Neural cell (in vitro differentiated cells): ENCODE results near the gene GTF2A1. TPM values are rescaled to one million over a fixed set of nuclear protein-coding genes. Genes with fewer than 3 reads are reported as not detected.

Source experiments
- H2AFZ ChIP-seq: fragments of 200-600, 300-800 bp; sonication (generic), shearing (Covaris generic); 2 replicates; pipeline ENCODE4 v1.6.0; 2014; ENCODE audit warnings: low read depth, mild to moderate bottlenecking, antibody characterized with exemption, low read length, moderate library complexity
- H3F3A ChIP-seq: fragments of 200-600 bp; shearing (Covaris generic); 2 replicates; pipeline ENCODE4 v1.6.1; 2016; ENCODE audit warnings: mild to moderate bottlenecking, moderate library complexity, mixed read lengths, antibody characterized with exemption, low read length; ENCODE audit not compliant: insufficient read depth, poor library complexity, severe bottlenecking
- H3K27ac ChIP-seq: fragments of 200-600, 300-800 bp; sonication (generic), shearing (Covaris generic); 2 replicates; pipeline ENCODE4 v1.5.1; 2014; ENCODE audit warnings: mild to moderate bottlenecking, low read length, moderate library complexity
- H3K27me3 ChIP-seq: fragments of 300-800, 200-600 bp; sonication (generic), shearing (Covaris generic); 2 replicates; pipeline ENCODE4 v1.6.0; 2014; ENCODE audit warnings: mild to moderate bottlenecking, low read depth, low read length, moderate library complexity; ENCODE audit not compliant: insufficient read depth
- H3K36me3 ChIP-seq: fragments of 300-800, 200-600 bp; sonication (generic), shearing (Covaris generic); 2 replicates; pipeline ENCODE4 v1.5.1; 2014; ENCODE audit warnings: mild to moderate bottlenecking, antibody characterized with exemption, low read length, moderate library complexity; ENCODE audit not compliant: insufficient read depth
- H3K4me2 ChIP-seq: fragments of 300-800, 200-600 bp; sonication (generic), shearing (Covaris generic); 2 replicates; pipeline ENCODE4 v1.6.0; 2014; ENCODE audit warnings: mild to moderate bottlenecking, low read length
- H3K4me3 ChIP-seq: fragments of 300-800, 200-600 bp; sonication (generic), shearing (Covaris generic); 2 replicates; pipeline ENCODE4 v1.5.1; 2014; ENCODE audit warnings: mild to moderate bottlenecking, low read length, moderate library complexity
- H3K79me2 ChIP-seq: fragments of 200-600 bp; shearing (Covaris generic); replicated peaks from 2 replicates; pipeline ENCODE4 v1.6.0; 2014; ENCODE audit warnings: mild to moderate bottlenecking, low read length, moderate library complexity; ENCODE audit not compliant: insufficient read depth
- H3K9ac ChIP-seq: fragments of 300-800, 200-600 bp; sonication (generic), shearing (Covaris generic); 2 replicates; pipeline ENCODE4 v1.6.1; 2016; ENCODE audit warnings: mild to moderate bottlenecking, low read length, mixed read lengths
- H3K9me2 ChIP-seq: fragments of 200-600 bp; shearing (Covaris generic); 2 replicates; pipeline ENCODE4 v1.6.1; 2016; ENCODE audit warnings: mild to moderate bottlenecking, low read length, mixed read lengths; ENCODE audit not compliant: insufficient read depth
- H3K9me3 ChIP-seq: fragments of 200-600, 300-800 bp; sonication (generic), shearing (Covaris generic); 2 replicates; pipeline ENCODE4 v1.6.1; 2016; ENCODE audit warnings: mild to moderate bottlenecking, mixed run types, low read length, moderate library complexity, mixed read lengths
- H4K20me1 ChIP-seq: fragments of 200-600 bp; shearing (Covaris generic); 2 replicates; pipeline ENCODE4 v1.6.1; 2016; ENCODE audit warnings: mild to moderate bottlenecking, mixed run types; ENCODE audit not compliant: insufficient read depth
- EP300 ChIP-seq: fragments of 450-650 bp; conservative IDR thresholded peaks from 2 replicates; pipeline ENCODE4 v1.6.1; 2014; ENCODE audit warnings: antibody characterized with exemption, mild to moderate bottlenecking, moderate library complexity; ENCODE audit not compliant: poor library complexity, severe bottlenecking
- EZH2 ChIP-seq: fragments of 200-600, 300-800 bp; shearing (Covaris generic), sonication (generic); IDR thresholded peaks from 2 replicates; pipeline ENCODE4 v1.6.1; 2014; ENCODE audit warnings: antibody characterized with exemption, low read length, borderline replicate concordance, mild to moderate bottlenecking; ENCODE audit not compliant: insufficient read depth, poor library complexity, severe bottlenecking
- MXI1 ChIP-seq: fragments of 450-650 bp; conservative IDR thresholded peaks from 2 replicates; pipeline ENCODE4 v1.6.1; 2014; ENCODE audit warnings: antibody characterized with exemption, mild to moderate bottlenecking; ENCODE audit not compliant: poor library complexity, severe bottlenecking
- POLR2AphosphoS5 ChIP-seq: IDR thresholded peaks from 2 replicates; pipeline ENCODE4 v1.6.1; 2012
- RAD21 ChIP-seq: fragments of 450-650 bp; conservative IDR thresholded peaks from 2 replicates; pipeline ENCODE4 v1.6.1; 2014; ENCODE audit warnings: antibody characterized with exemption, mild to moderate bottlenecking, moderate library complexity
- SMC3 ChIP-seq: fragments of 450-650 bp; conservative IDR thresholded peaks from 2 replicates; pipeline ENCODE4 v1.6.1; 2014; ENCODE audit warnings: antibody characterized with exemption, mild to moderate bottlenecking, moderate library complexity; ENCODE audit not compliant: poor library complexity
- TAF1 ChIP-seq: IDR thresholded peaks from 2 replicates; pipeline ENCODE4 v1.6.1; 2012; ENCODE audit warnings: low read depth
- polyA plus RNA-seq: library from polyadenylated mRNA; depleted of rRNA; stranded (reverse); fragments of >200 nt; gene quantifications from 2 replicates; pipeline ENCODE4 v1.2.3, GENCODE V29; 2014
- TF ChIP-seq, protein P1 (sequence below): fragments of 450-650 bp; IDR thresholded peaks from 2 replicates; pipeline ENCODE4 v1.5.1; 2014; ENCODE audit warnings: antibody characterized with exemption, mild to moderate bottlenecking, moderate library complexity; ENCODE audit not compliant: poor library complexity, severe bottlenecking
- TF ChIP-seq, protein P2 (sequence below): IDR thresholded peaks from 2 replicates; pipeline ENCODE4 v1.6.1; 2012; ENCODE audit warnings: borderline replicate concordance

GTF2A1 gene
- polyA plus RNA-seq, 1 donor from 2014 or later: 37.3 TPM

DNA sequence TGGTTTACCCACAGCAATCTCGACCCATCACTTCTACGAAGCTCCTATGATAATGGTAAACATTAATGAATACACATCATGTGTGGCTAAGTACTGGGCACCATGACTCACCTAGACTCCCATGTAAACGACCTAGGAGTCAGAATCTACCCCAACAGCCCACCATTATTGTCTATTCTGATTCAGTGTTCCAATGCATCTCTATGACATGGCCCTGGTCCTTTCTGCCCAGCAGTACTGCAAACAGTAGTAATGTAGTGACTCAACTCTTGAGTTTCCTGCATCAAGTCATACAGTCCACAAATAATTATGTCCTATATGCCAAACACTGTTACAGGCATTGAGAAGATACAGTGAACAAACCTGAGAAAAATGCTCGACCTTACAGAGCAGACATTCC is 14.6 kb downstream of the GTF2A1 start:
- Histone ChIP-seq H2AFZ (no peak overlapping the region), H3K9ac (no peak overlapping the region), H3K27me3 (no peaks in the 10 kb centered on the region), H3K79me2 (peaks cover 33% of the 10 kb centered on the region), H3K9me2 (no peaks in the 10 kb centered on the region), H4K20me1 (no peaks in the 10 kb centered on the region), H3K4me3 (no peak overlapping the region), H3K9me3 (no peaks in the 10 kb centered on the region), H3K4me2 (no peak overlapping the region), H3K36me3 (peaks cover 10% of the 10 kb centered on the region), H3F3A (no peaks in the 10 kb centered on the region), H3K27ac (no peak overlapping the region)
- TF ChIP-seq, protein P1, sequence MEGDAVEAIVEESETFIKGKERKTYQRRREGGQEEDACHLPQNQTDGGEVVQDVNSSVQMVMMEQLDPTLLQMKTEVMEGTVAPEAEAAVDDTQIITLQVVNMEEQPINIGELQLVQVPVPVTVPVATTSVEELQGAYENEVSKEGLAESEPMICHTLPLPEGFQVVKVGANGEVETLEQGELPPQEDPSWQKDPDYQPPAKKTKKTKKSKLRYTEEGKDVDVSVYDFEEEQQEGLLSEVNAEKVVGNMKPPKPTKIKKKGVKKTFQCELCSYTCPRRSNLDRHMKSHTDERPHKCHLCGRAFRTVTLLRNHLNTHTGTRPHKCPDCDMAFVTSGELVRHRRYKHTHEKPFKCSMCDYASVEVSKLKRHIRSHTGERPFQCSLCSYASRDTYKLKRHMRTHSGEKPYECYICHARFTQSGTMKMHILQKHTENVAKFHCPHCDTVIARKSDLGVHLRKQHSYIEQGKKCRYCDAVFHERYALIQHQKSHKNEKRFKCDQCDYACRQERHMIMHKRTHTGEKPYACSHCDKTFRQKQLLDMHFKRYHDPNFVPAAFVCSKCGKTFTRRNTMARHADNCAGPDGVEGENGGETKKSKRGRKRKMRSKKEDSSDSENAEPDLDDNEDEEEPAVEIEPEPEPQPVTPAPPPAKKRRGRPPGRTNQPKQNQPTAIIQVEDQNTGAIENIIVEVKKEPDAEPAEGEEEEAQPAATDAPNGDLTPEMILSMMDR: no peak
- no peak for TF ChIP-seq EP300
- TF ChIP-seq TAF1: no peak
- no peak for TF ChIP-seq SMC3
- TF ChIP-seq POLR2AphosphoS5: no peak
- TF ChIP-seq MXI1: no peak
- TF ChIP-seq RAD21: no peak
- TF ChIP-seq, protein P2, sequence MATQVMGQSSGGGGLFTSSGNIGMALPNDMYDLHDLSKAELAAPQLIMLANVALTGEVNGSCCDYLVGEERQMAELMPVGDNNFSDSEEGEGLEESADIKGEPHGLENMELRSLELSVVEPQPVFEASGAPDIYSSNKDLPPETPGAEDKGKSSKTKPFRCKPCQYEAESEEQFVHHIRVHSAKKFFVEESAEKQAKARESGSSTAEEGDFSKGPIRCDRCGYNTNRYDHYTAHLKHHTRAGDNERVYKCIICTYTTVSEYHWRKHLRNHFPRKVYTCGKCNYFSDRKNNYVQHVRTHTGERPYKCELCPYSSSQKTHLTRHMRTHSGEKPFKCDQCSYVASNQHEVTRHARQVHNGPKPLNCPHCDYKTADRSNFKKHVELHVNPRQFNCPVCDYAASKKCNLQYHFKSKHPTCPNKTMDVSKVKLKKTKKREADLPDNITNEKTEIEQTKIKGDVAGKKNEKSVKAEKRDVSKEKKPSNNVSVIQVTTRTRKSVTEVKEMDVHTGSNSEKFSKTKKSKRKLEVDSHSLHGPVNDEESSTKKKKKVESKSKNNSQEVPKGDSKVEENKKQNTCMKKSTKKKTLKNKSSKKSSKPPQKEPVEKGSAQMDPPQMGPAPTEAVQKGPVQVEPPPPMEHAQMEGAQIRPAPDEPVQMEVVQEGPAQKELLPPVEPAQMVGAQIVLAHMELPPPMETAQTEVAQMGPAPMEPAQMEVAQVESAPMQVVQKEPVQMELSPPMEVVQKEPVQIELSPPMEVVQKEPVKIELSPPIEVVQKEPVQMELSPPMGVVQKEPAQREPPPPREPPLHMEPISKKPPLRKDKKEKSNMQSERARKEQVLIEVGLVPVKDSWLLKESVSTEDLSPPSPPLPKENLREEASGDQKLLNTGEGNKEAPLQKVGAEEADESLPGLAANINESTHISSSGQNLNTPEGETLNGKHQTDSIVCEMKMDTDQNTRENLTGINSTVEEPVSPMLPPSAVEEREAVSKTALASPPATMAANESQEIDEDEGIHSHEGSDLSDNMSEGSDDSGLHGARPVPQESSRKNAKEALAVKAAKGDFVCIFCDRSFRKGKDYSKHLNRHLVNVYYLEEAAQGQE: no peak

DNA sequence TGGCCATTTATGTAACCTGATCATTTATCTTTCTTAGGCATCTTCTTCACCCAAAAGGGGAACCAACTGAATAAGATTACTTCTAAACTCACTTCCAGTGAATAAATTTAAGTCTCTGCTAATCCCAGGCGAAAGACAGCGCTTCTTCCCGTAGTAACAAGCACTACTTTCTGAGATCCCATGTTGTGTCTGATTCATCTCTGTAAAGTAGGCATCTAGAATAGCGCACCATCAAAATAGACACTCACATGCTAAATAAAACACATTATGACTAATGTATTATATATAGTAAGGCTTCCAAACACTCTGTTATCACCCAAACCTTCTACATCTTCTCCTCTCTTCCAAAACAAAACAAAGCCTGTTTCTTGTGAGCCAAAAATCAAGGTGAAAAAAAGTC is 15.1 kb downstream of the GTF2A1 start:
- H2AFZ ChIP-seq: no peak overlapping the region
- H4K20me1 ChIP-seq: no peaks in the 10 kb centered on the region
- peaks cover 10% of the 10 kb centered on the region for H3K36me3 ChIP-seq

More for the DNA sequence above, 15.1 kb downstream of the GTF2A1 start:
- Histone ChIP-seq H3K9me2 (no peaks in the 10 kb centered on the region), H3F3A (no peaks in the 10 kb centered on the region), H3K27ac (no peak overlapping the region), H3K9me3 (no peaks in the 10 kb centered on the region), H3K27me3 (no peaks in the 10 kb centered on the region), H3K79me2 (peaks cover 28% of the 10 kb centered on the region), H3K9ac (no peak overlapping the region), H3K4me3 (no peak overlapping the region), H3K4me2 (no peak overlapping the region)
- TF ChIP-seq RAD21 (no peak), EP300 (no peak), SMC3 (no peak), TAF1 (no peak), MXI1 (no peak), POLR2AphosphoS5 (no peak), EZH2 (no peak)
- TF ChIP-seq, protein P2: no peak
- TF ChIP-seq, protein P1: no peak
